HepG2 (cell line): ENCODE measurements around the gene PIGW. TPM values are rescaled to one million over a fixed set of nuclear protein-coding genes. Genes with fewer than 3 reads are reported as not detected.

ENCODE experiments used
- ATAC-seq: fragments of 200-7000 bp; cut with Tn5 transposase; 3 replicates; pipeline ENCODE4 v1.9.1; 2020; ENCODE audit warnings: mild to moderate bottlenecking, moderate library complexity
- BruUV-seq: library from RNA; stranded (reverse); fragments of 400-500 nt; replicated peaks from 2 replicates; lab custom pipeline; 2021; lab: Mats Ljungman, UMichigan
- CTCF ChIA-PET: fragments of 300-600 bp; formaldehyde crosslinking; extraction: SDS; loops from one replicate; lab custom pipeline; 2021; ENCODE audit warnings: low total read pairs, inconsistent platforms, low intra/inter-chr PET ratio; lab: Yijun Ruan, JAX
- POLR2A ChIA-PET: fragments of 350-600 bp; sonication (Branson Sonifier 250); formaldehyde crosslinking; loops from one replicate; lab custom pipeline; 2020; ENCODE audit warnings: antibody characterized with exemption, inconsistent platforms; lab: Yijun Ruan, JAX
- DNase-seq: peaks from one replicate; pipeline ENCODE4 v3.0.0-alpha.2; 2015; ENCODE audit warnings: low spot score
- FAIRE-seq: peaks from 3 replicates; lab custom pipeline; 2011; peaks lifted over from hg19 to GRCh38; lab: Jason Lieb, UNC
- H2AFZ ChIP-seq: one replicate; pipeline ENCODE4 v1.6.1; 2011; ENCODE audit warnings: low read length, inconsistent platforms
- H3K27ac ChIP-seq: fragments of 300-600 bp; 3 replicates; pipeline ENCODE4 v1.8.0; 2011; ENCODE audit warnings: mixed run types, mild to moderate bottlenecking, mixed read lengths, low read length, inconsistent platforms; ENCODE audit not compliant: insufficient read depth; ENCODE audit errors: extremely low read length
- H3K27me3 ChIP-seq, 2 experiments: fragments of 200-600 bp in 1 of 2; 2 replicates in 1 of 2; 3 replicates in 1 of 2; pipeline versions ENCODE4 v1.6.0 to v1.8.0; 2011; ENCODE audit warnings: low read length in 2 of 2, mild to moderate bottlenecking in 2 of 2, moderate library complexity in 2 of 2, inconsistent platforms in 1 of 2; ENCODE audit not compliant: insufficient read depth in 2 of 2, control insufficient read depth in 1 of 2
- H3K36me3 ChIP-seq, 2 experiments: fragments of 200-600 bp in 1 of 2; replicated peaks in 1 of 2; 2 replicates in 1 of 2; 3 replicates in 1 of 2; pipeline versions ENCODE4 v1.5.1 to v1.8.0; 2011; ENCODE audit warnings: low read length in 2 of 2, inconsistent platforms in 1 of 2; ENCODE audit not compliant: insufficient read depth in 2 of 2, control insufficient read depth in 1 of 2
- H3K4me1 ChIP-seq: 2 replicates; pipeline ENCODE4 v1.5.1; 2012; ENCODE audit warnings: low read length, inconsistent platforms; ENCODE audit not compliant: insufficient read depth
- H3K4me2 ChIP-seq: 2 replicates; pipeline ENCODE4 v1.6.0; 2011; ENCODE audit warnings: low read depth, low read length, inconsistent platforms
- H3K4me3 ChIP-seq, 3 experiments: fragments of 200-600 bp in 1 of 3; sonication (generic), shearing (Covaris generic) in 1 of 3; replicated peaks in 1 of 3; 2 replicates each; pipeline ENCODE4 v1.5.1; 2011 to 2016; ENCODE audit warnings: low read length in 3 of 3, inconsistent platforms in 2 of 3, low read depth in 2 of 3, mild to moderate bottlenecking in 2 of 3, control low read depth in 1 of 3, mixed read lengths in 1 of 3; ENCODE audit not compliant: insufficient read depth in 1 of 3
- H3K79me2 ChIP-seq: one replicate; pipeline ENCODE4 v1.6.1; 2011; ENCODE audit warnings: low read length, inconsistent platforms; ENCODE audit not compliant: insufficient read depth
- H3K9ac ChIP-seq: 2 replicates; pipeline ENCODE4 v1.6.0; 2011; ENCODE audit warnings: mild to moderate bottlenecking, low read depth, low read length, inconsistent platforms; ENCODE audit not compliant: insufficient read depth
- H3K9me3 ChIP-seq: 2 replicates; pipeline ENCODE4 v1.5.1; 2012; ENCODE audit warnings: mild to moderate bottlenecking, low read length
- H4K20me1 ChIP-seq: 2 replicates; pipeline ENCODE4 v1.6.0; 2011; ENCODE audit warnings: inconsistent platforms, mild to moderate bottlenecking, low read length, moderate library complexity; ENCODE audit not compliant: insufficient read depth
- ARHGAP35 ChIP-seq: sonication (generic); formaldehyde crosslinking; IDR thresholded peaks from 2 replicates; pipeline ENCODE4 v1.9.0; 2022; ENCODE audit warnings: mild to moderate bottlenecking, inconsistent platforms, moderate library complexity, missing genetic modification reagents, borderline replicate concordance
- ARID3A ChIP-seq: IDR thresholded peaks from 2 replicates; pipeline ENCODE4 v1.6.1; 2012; ENCODE audit warnings: low read depth, low read length, improper control_type of control experiment
- CEBPG ChIP-seq: IDR thresholded peaks from 2 replicates; pipeline ENCODE4 v1.6.1; 2016
- CHCHD3 ChIP-seq: sonication (generic); formaldehyde crosslinking; IDR thresholded peaks from 2 replicates; pipeline ENCODE4 v1.8.0; 2022; ENCODE audit warnings: mild to moderate bottlenecking, missing genetic modification reagents, moderate library complexity
- CHD4 ChIP-seq: fragments of 200-600 bp; sonication (generic); IDR thresholded peaks from 2 replicates; pipeline ENCODE4 v1.7.0; 2017; ENCODE audit warnings: mild to moderate bottlenecking, low read length, borderline replicate concordance
- KLF12 ChIP-seq: sonication (generic); formaldehyde crosslinking; IDR thresholded peaks from 2 replicates; pipeline ENCODE4 v1.4.0; 2020; ENCODE audit warnings: missing genetic modification reagents, borderline replicate concordance
- MBD4 ChIP-seq: IDR thresholded peaks from 2 replicates; pipeline ENCODE4 v1.6.1; 2012; ENCODE audit warnings: low read length, inconsistent platforms, borderline replicate concordance
- NFKB2 ChIP-seq: sonication (generic); formaldehyde crosslinking; IDR thresholded peaks from 2 replicates; pipeline ENCODE4 v1.4.0; 2020; ENCODE audit warnings: missing genetic modification reagents, borderline replicate concordance
- PHF8 ChIP-seq: sonication (generic); formaldehyde crosslinking; IDR thresholded peaks from 2 replicates; pipeline ENCODE4 v1.5.0; 2020; ENCODE audit warnings: missing genetic modification reagents
- RBM22 ChIP-seq: fragments of 200-400 bp; formaldehyde crosslinking; optimal IDR thresholded peaks from 2 replicates; pipeline ENCODE3; 2017; ENCODE audit warnings: mild to moderate bottlenecking, low read length, moderate library complexity
- SKI ChIP-seq: fragments of 450-650 bp; IDR thresholded peaks from one replicate; pipeline ENCODE4 v1.6.1; 2018; ENCODE audit warnings: mild to moderate bottlenecking; ENCODE audit not compliant: partially characterized antibody
- SMARCE1 ChIP-seq: fragments of 450-650 bp; IDR thresholded peaks from 2 replicates; pipeline ENCODE4 v1.6.1; 2017; ENCODE audit warnings: borderline replicate concordance
- TBX3 ChIP-seq: fragments of 450-650 bp; IDR thresholded peaks from 2 replicates; pipeline ENCODE4 v1.6.1; 2017; ENCODE audit warnings: antibody characterized with exemption, mild to moderate bottlenecking, inconsistent platforms, borderline replicate concordance
- YEATS4 ChIP-seq: sonication (generic); formaldehyde crosslinking; IDR thresholded peaks from 2 replicates; pipeline ENCODE4 v1.4.0; 2020; ENCODE audit warnings: missing genetic modification reagents, borderline replicate concordance
- ZBTB10 ChIP-seq: sonication (generic); formaldehyde crosslinking; IDR thresholded peaks from 2 replicates; pipeline ENCODE4 v1.4.0; 2020; ENCODE audit warnings: missing genetic modification reagents, borderline replicate concordance
- ZFP36L1 ChIP-seq: sonication (generic); formaldehyde crosslinking; IDR thresholded peaks from 2 replicates; pipeline ENCODE4 v1.8.0; 2022; ENCODE audit warnings: mild to moderate bottlenecking, missing genetic modification reagents, moderate library complexity
- ZNF224 ChIP-seq: sonication (generic); formaldehyde crosslinking; IDR thresholded peaks from 2 replicates; pipeline ENCODE4 v1.5.0; 2020; ENCODE audit warnings: mild to moderate bottlenecking, missing genetic modification reagents
- ZNF317 ChIP-seq: sonication (generic); formaldehyde crosslinking; IDR thresholded peaks from 2 replicates; pipeline ENCODE4 v1.5.0; 2020; ENCODE audit warnings: mild to moderate bottlenecking, missing genetic modification reagents
- ZZZ3 ChIP-seq: sonication (generic); formaldehyde crosslinking; IDR thresholded peaks from 2 replicates; pipeline ENCODE4 v1.4.0; 2020; ENCODE audit warnings: missing genetic modification reagents, mild to moderate bottlenecking, borderline replicate concordance
- whole genome bisulfite sequencing: methylation state at CpG from one replicate; pipeline ENCODE4 v1.1.6; 2017; ENCODE audit warnings: low lambda C conversion rate; 5-methylcytosine and 5-hydroxymethylcytosine counted together
- in situ Hi-C: cut with HindIII; loops from 2 replicates; pipeline ENCODE4 v1.10.0; 2017; ENCODE audit warnings: low pct_unique_long_range_greater_than_20kb; ENCODE audit not compliant: extremely low pct_ligation_motif_present
- intact Hi-C: fragments of 100-400 bp; cut with micrococcal nuclease; formaldehyde crosslinking; loops from one replicate; pipeline ENCODE4 v1.10.0; 2022; ENCODE audit not compliant: unreplicated experiment
- polyA plus RNA-seq, 8 experiments: library from polyadenylated mRNA; depleted of rRNA in 3 of 8; stranded (reverse) in 7 of 8; unstranded in 1 of 8; fragments of >200 nt; fragmentation: Illumina TruSeq in 4 of 8; extraction: Trizol in 4 of 8; gene quantifications; 2 replicates each; pipeline versions ENCODE4 v1.2.1 to v1.2.3, GENCODE V29; 2011 to 2016; ENCODE audit warnings: low read depth in 4 of 8, missing spikeins in 1 of 8, mixed read lengths in 1 of 8; ENCODE audit not compliant: insufficient read depth in 1 of 8
- total RNA-seq, 5 experiments: library from RNA; depleted of rRNA; stranded (reverse); fragments of >200 nt; fragmentation: Illumina TruSeq; extraction: Trizol; gene quantifications; 2 replicates each; pipeline ENCODE4 v1.2.3, GENCODE V29; 2016; ENCODE audit warnings: low read depth in 1 of 5

The PIGW gene
- total and polyA plus RNA-seq, 2 of the 13 experiments (the other 11 are each of a cell fraction or from before 2014, with no cell fraction given) = 9.0 to 24.0 TPM

- intact Hi-C loops (loop anchor here (5.0 kb wide), 1 partner anchor 56 kb away; the partner anchor contains the start of gene GGNBP2), in situ Hi-C loops (loop anchor here (25.0 kb wide), 1 partner anchor 524 kb away; no protein-coding TSS in a partner anchor)
- peak within 1 kb of the TSS; percentile 90 for H3K9ac ChIP-seq
- peaks cover 0 to 9% of the 10 kb centered on the region in 2 experiments; a peak in 1 of 5 replicates for H3K27me3 ChIP-seq
- H4K20me1 ChIP-seq = no peaks in the 10 kb centered on the region
- H3K9me3 ChIP-seq = no peaks in the 10 kb centered on the region
- whole genome bisulfite sequencing = 17% methylated on average over 21 of the region's 73 CpGs
- H3K27ac ChIP-seq = peak within 1 kb of the TSS; percentile 81
- BruUV-seq = no TSS peak
- ATAC-seq = peak; percentile 92
- no peak for FAIRE-seq
- peak within 1 kb of the TSS; percentile 89 for H2AFZ ChIP-seq
- peaks cover 0 to 4% of the 10 kb centered on the region in 2 experiments; a peak in 3 of 5 replicates for H3K36me3 ChIP-seq
- ChIA-PET POLR2A (interaction anchor here (0.7 to 1.4 kb wide), 6 partner anchors 8 to 678 kb away, joined by 3 to 8 read pairs (median 4); partner anchors contain the start of genes GGNBP2, PIGW and TAF15), CTCF (no interaction called here)
- peaks cover 41% of the 10 kb centered on the region for H3K79me2 ChIP-seq
- peak within 1 kb of the TSS; percentile 81 for H3K4me2 ChIP-seq
- H3K4me3 ChIP-seq = peak within 1 kb of the TSS; percentile 83 to 100 (median 95)
- DNase-seq = peak; percentile 89
- peaks cover 41% of the 10 kb centered on the region for H3K4me1 ChIP-seq
- no peak for TF ChIP-seq CHD4
- no peak for TF ChIP-seq CHCHD3 (CRISPR knock-in tag)
- no peak for TF ChIP-seq TBX3
- TF ChIP-seq NFKB2 (CRISPR knock-in tag) = peak; percentile 79; the same call in 1 of the 2 replicates
- TF ChIP-seq SKI = no peak
- TF ChIP-seq SMARCE1 = no peak
- no peak for TF ChIP-seq MBD4
- no peak for TF ChIP-seq ARHGAP35
- TF ChIP-seq ZZZ3 (CRISPR knock-in tag) = peak; percentile 79; the same call in 1 of the 2 replicates
- TF ChIP-seq ZNF224 = peak; percentile 43; the same call in 1 of the 2 replicates
- peak; percentile 36 for TF ChIP-seq ZNF317
- peak; percentile 29; the same call in 1 of the 2 replicates for TF ChIP-seq CEBPG (CRISPR knock-in tag)
- no peak for TF ChIP-seq ZFP36L1 (CRISPR knock-in tag)
- peak; percentile 93 for TF ChIP-seq PHF8 (CRISPR knock-in tag)
- TF ChIP-seq RBM22 = no peak
- peak; percentile 53; the same call in 1 of the 2 replicates for TF ChIP-seq ARID3A
- TF ChIP-seq YEATS4 (CRISPR knock-in tag) = no peak
- TF ChIP-seq ZBTB10 = no peak
- peak; percentile 65; the same call in 1 of the 2 replicates for TF ChIP-seq KLF12 (CRISPR knock-in tag)
Observed at GRCh38 chr17:36486204-36487194, 48.3 kb upstream of the PIGW start, which contains the start of gene ZNHIT3. Gene ZNHIT3 (plus strand): TSS chr17:36486681. CDS start chr17:36486700, 19 bp downstream.
